ENCODE data around the gene BOK. TPM values are rescaled to one million over a fixed set of nuclear protein-coding genes. Genes with fewer than 3 reads are reported as not detected.
A peak's percentile ranks its signal among the peaks of the same experiment; 100 is the strongest.

The BOK gene
- total RNA-seq, 2 donors from 2014 or later = 11.2 to 25.7 TPM

DNA sequence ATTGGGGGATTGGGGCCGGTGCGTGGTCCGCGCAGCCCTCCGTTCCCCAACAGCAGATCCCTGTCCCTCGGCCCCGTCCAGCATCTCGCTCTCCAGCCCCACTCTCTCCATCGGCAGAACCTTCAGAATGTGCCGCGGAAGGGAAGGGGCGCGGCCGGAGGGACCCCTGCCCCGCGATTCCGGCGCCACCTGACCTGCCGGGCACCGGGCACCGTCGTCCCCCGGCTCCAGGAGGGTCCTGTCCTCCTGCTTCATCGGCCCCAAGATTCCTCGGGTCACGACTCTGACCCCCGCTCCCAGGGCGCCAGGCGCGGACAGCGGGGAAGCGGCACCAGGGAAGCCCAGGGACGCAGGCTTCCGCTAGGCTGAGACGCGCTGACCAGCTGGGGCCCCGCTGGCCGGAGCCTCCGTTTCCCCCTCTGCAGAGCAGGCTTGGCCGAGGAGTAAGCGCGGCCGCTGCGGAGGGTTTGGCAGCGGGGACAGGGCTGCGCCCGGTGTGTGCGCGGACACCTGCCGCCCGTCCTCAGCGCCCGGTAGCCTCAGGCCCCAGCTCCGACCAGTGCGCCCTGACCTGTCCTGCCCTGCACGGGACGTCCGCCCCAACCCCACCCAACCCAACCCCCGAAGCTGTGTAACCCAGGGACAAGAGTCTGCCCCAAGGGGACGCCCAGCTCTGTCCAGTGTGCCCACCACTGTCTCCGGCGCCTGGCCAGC lies 16.8 kb upstream of the BOK start:
- Histone ChIP-seq H3K27me3 (no peaks in the 10 kb centered on the region), H3K4me1 (peaks cover 0 to 37% of the 10 kb centered on the region in 2 donors), H3K27ac (peak overlapping the region in 1 of 2 donors; percentile 71), H3K36me3 (no peaks in the 10 kb centered on the region), H3K4me3 (peak overlapping the region in 1 of 2 donors; percentile 51), H3K9me3 (no peaks in the 10 kb centered on the region)
- no peak for DNase-seq (ENCODE audit: low spot score)
- TF ChIP-seq, protein P1, sequence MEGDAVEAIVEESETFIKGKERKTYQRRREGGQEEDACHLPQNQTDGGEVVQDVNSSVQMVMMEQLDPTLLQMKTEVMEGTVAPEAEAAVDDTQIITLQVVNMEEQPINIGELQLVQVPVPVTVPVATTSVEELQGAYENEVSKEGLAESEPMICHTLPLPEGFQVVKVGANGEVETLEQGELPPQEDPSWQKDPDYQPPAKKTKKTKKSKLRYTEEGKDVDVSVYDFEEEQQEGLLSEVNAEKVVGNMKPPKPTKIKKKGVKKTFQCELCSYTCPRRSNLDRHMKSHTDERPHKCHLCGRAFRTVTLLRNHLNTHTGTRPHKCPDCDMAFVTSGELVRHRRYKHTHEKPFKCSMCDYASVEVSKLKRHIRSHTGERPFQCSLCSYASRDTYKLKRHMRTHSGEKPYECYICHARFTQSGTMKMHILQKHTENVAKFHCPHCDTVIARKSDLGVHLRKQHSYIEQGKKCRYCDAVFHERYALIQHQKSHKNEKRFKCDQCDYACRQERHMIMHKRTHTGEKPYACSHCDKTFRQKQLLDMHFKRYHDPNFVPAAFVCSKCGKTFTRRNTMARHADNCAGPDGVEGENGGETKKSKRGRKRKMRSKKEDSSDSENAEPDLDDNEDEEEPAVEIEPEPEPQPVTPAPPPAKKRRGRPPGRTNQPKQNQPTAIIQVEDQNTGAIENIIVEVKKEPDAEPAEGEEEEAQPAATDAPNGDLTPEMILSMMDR (IDR thresholded peaks at IDR 0.05) = no peak

DNA sequence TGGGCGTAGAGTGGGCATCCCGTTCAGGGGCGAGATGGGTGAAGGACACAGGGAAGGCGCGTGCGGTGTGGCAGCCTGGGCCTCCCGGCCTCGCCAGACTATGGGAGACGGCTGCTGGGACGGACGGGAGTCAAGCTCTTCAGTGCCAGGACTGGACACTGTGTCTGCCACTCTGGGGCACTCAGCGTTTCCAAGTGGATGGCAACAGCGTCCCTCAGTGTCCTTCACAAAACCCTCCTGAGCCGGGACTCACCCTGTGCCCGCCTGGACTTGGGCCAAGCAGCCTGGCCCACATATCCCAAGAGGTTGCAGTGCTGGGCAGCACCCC lies 16.3 kb upstream of the BOK start:
- TF ChIP-seq, protein P1 (IDR thresholded peaks at IDR 0.05) = no peak
- DNase-seq (ENCODE audit: low spot score) = no peak
- no peaks in the 10 kb centered on the region for H3K9me3 ChIP-seq
- no peaks in the 10 kb centered on the region for H3K27me3 ChIP-seq
- H3K27ac ChIP-seq = peak overlapping the region in 1 of 2 donors; percentile 71
- peaks cover 0 to 43% of the 10 kb centered on the region in 2 donors for H3K4me1 ChIP-seq
- no peaks in the 10 kb centered on the region for H3K36me3 ChIP-seq
- H3K4me3 ChIP-seq = peak overlapping the region in 1 of 2 donors; percentile 51

DNA sequence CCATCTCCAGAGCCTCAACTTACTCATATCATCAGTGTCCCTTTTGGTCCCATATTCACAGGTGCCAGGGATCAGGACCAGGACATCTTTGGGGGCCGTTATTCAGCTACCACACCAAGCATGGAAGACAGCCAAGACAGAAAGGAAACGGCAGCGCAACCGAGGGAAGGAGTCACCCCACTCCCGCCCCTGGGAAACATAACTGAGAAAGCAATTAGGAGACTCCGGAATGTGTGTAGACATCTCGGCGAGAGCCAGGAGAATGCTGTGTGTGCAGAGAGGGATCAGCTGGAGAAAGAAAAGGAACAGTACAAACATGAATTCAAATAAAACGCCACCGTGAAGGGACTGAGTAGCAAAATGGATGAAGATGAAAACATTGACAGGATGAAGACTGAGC lies 13.4 kb upstream of the BOK start:
- no peaks in the 10 kb centered on the region for H3K36me3 ChIP-seq
- H3K4me3 ChIP-seq = no peak overlapping the region
- no peak for DNase-seq (ENCODE audit: low spot score)
- no peaks in the 10 kb centered on the region for H3K27me3 ChIP-seq
- H3K27ac ChIP-seq = no peak overlapping the region
- TF ChIP-seq, protein P1 (IDR thresholded peaks at IDR 0.05) = no peak
- peaks cover 0 to 41% of the 10 kb centered on the region in 2 donors for H3K4me1 ChIP-seq
- H3K9me3 ChIP-seq = no peaks in the 10 kb centered on the region

DNA sequence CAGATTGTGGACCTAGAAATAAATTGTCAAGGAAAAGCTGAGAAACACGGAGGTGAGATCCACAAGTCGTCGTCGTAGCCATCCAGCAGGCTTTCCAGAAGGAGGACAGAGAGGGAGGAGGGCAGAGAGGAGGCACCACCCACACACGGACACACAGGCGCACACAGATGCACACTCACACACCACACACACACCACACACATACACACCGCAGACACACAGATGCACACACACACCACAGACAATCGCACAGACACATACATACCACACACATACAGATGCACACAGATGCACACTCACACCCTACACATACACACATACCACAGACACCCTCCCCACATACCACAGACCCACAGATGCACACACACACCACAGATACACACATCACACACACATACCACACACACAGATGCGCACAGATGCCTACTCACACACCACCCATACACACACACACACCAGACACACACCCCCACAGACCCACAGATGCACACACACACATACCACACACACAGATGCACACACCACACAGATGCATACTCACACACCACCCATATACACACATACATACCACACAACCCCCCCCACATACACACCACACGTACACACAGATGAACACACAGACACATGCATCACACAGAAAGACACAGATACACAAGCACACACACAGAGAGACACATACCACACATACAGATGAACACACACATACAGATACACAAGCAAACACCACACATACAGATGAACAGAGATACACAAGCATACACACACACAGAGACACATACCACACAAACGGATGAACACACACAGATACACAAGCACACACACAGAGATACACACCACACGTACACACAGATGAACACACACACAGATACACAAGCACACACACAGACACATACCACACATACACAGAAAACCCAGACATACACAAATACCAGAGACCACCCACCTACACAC lies 12.7 kb upstream of the BOK start:
- no peak overlapping the region for H3K27ac ChIP-seq
- no peak for DNase-seq (ENCODE audit: low spot score)
- H3K4me3 ChIP-seq = no peak overlapping the region
- H3K36me3 ChIP-seq = no peaks in the 10 kb centered on the region
- TF ChIP-seq, protein P1 (IDR thresholded peaks at IDR 0.05) = no peak
- no peaks in the 10 kb centered on the region for H3K27me3 ChIP-seq
- H3K9me3 ChIP-seq = no peaks in the 10 kb centered on the region
- H3K4me1 ChIP-seq = peaks cover 0 to 34% of the 10 kb centered on the region in 2 donors

DNA sequence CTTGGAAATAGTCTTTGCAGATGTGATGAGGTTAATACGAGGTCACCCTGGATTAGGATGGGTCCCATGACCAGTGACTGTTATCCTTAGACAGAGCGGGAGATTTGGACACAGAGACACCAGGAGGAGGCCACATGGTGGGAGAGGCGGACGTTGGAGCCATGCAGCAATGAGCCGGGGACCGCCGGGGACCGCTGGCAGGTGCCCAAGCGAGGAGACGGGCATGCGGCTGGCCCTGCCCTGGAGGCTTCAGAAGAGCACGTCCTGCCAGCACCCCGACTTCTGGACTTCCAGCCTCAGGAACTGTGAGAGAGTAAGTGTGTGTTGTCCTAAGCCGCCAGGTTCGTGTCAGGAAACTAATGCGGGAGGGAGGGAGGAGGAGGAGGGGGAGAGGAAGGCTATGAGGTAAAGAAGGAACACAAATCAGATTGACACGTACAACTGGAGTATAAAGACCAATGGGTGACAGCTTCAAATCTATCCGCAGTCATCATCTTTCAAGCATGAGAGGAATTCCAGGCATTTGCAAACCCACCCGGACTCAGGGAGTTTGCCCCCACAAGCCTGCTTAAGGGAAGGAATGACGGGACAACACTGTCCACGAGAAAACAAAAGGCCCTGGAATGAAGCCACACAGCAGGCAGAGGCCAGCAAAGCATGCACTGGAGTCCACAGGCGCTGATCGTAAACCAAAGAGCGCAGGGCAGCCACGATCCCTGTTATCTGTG lies 11.6 kb upstream of the BOK start:
- H3K9me3 ChIP-seq = no peaks in the 10 kb centered on the region
- H3K4me3 ChIP-seq = no peak overlapping the region
- H3K4me1 ChIP-seq = peaks cover 0 to 23% of the 10 kb centered on the region in 2 donors
- H3K36me3 ChIP-seq = no peaks in the 10 kb centered on the region
- no peak overlapping the region for H3K27ac ChIP-seq
- H3K27me3 ChIP-seq = no peaks in the 10 kb centered on the region
- DNase-seq (ENCODE audit: low spot score) = no peak
- TF ChIP-seq, protein P1 (IDR thresholded peaks at IDR 0.05) = no peak

All from right atrium auricular region (tissue), 2 donors.